GM19238 (cell line): ENCODE measurements around the gene NFKBIE.

ENCODE experiments used
- DNase-seq: peaks from one replicate; pipeline ENCODE4 v3.0.0; 2011; ENCODE audit warnings: low spot score; ENCODE audit not compliant: insufficient read length

NFKBIE gene

GRCh38 chr6:44272999-44273566, 7.7 kb upstream of the NFKBIE start:
- no peak for DNase-seq

- DNase-seq = no peak
Observed at GRCh38 chr6:44272529-44272928, 7.2 kb upstream of the NFKBIE start.

DNA sequence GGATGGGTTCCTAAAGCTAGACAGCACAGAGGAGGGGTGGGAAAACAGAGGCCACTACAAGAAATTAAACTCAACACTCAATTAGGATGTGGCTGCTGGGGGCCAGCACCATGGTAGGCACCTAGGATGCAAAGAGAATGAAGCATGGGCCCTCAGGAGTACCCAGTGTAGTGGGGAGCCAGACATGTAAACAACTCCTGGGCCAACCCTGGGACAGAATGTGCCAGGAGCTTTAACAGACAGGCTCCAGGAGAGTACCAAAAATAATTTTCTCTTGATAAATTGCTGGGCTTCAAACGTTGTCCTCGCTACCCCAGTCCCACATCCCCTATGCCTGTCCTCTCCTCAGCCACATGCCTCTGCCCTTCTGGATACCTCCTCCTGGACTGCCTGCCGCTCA, 6.6 kb upstream of the NFKBIE start:
- DNase-seq = no peak

DNA sequence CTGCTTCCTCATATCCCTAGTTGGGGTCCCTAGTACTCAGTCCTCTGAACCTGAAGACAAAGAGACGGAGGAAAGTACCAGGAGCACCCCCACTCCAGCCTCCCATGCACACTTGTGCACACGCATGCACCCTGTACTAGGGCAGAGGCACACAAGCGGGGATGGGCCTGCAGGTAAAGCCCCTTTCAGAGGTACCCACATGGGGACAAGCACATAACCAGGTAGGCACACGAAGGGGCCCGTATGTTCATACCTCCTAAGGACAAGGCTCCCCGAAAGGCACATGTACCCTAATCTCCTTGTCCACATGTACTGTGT, 6.0 kb upstream of the NFKBIE start:
- no peak for DNase-seq

DNA sequence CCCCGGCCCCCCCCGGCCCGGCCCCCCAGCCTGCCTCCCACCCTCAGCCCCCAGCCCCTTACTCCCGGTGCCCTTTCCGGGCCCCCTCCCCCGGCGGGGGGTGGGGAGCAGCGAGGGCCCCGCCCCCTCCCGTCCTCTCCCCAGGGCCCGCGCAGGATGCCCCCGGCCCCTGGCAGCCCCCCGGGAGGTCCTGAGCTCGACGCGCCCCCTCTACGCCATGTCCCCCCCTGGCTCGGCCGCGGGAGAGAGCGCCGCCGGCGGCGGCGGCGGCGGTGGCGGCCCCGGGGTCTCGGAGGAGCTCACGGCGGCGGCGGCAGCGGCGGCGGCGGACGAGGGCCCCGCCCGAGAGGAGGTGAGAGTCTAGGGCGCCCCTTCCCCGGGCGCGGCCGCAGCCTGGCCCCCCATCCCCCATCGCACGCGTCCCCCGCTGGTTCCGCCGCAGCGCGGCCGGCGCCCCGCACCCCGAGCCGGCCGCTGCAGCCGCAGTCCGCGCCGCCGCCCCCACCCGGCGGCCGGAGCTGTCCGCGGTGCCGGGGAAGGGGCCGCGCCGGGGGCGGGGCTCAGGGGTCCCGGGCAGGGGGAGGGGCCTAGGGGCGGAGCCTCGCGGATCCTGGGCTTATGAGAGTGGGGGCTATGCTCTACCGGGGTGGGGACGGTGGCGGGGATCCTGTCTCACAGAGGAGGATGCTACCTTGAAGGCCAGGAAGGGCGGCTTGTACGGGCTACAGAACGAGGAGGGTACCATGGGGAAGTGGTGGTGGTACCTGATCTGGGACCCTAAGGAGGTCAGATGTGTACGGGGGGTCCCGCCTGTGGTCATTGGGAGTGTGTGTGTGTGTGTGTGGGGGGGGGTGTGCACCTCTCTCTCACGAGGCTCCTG, 5.4 kb upstream of the NFKBIE start:
- DNase-seq = no peak

- DNase-seq = no peak
Observed at GRCh38 chr6:44269921-44270525, 4.7 kb upstream of the NFKBIE start, which contains the start of gene TMEM151B. Gene TMEM151B (plus strand): TSS chr6:44270450. CDS start chr6:44270743, 293 bp downstream.

- DNase-seq = no peak
Observed at GRCh38 chr6:44269178-44269920, 4.0 kb upstream of the NFKBIE start.

- DNase-seq = peak; percentile 62
Observed at GRCh38 chr6:44268095-44268628, 2.8 kb upstream of the NFKBIE start.

- DNase-seq = no peak
Observed at GRCh38 chr6:44267252-44267651, 1.9 kb upstream of the NFKBIE start.

DNA sequence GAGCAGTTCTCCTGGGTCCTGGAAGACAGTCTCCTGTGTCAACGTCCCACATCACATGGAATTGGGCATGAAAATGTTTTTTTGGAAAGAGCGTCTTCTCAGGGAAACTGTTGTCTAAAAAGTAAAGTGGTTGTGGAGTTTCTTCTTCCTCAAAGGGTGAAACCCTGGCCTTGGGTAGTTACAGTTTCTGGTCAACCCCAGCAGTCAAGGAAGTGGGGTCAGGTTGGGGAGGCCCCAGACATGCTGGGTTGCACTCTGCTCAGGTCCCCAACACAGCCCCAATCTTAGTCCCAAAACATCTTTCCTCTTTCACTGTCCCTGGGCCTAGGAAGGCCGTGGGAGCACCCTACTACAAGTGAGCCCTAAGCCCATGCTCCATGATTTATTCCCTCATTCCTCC, 996 bp upstream of the NFKBIE start:
- DNase-seq = peak; percentile 67

GRCh38 chr6:44265722-44266233, 427 bp upstream of the NFKBIE start:
- DNase-seq = no peak

GRCh38 chr6:44264154-44265006, 971 bp downstream of the NFKBIE start:
- peak; percentile 84 for DNase-seq

DNA sequence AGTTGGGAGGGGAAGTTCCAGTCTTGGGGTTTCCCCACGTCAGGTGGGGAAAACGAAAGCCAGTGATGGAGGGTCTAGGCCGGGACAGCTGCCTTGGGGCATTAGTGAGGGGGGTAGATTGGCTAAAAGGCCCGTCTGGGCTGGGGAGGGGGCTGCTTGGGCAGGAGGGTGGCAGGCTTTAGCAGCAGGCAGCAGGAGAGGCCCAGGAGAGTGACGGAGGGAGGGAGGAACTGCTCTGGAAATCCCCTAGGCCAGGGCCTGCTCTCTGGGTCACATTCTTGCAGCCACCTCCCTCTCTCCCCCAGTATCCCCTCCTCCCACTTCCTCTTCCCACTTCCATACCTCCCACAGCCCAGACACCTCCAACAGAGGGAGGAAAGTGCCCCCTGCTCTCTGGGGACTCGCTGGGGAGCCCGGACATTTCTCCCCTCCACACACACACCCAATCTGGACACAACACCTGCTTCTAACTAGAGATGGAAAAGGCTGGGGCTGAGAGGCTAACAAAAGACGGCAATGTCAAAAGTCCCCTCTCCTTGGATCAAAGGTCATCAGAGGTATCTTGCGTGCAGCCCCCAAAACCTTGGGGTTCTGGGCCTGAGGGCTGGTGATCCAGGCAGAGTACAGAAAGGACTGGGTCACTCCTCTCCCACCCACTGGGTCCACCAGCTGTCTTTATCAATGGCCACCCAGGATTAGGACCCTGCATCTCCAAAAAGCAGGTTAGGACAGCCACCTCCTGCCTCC, 1.8 kb downstream of the NFKBIE start:
- DNase-seq = peak; percentile 57

- DNase-seq = no peak
Observed at GRCh38 chr6:44262467-44263353, 2.6 kb downstream of the NFKBIE start.

GRCh38 chr6:44261581-44261980, 3.8 kb downstream of the NFKBIE start:
- DNase-seq = no peak

DNA sequence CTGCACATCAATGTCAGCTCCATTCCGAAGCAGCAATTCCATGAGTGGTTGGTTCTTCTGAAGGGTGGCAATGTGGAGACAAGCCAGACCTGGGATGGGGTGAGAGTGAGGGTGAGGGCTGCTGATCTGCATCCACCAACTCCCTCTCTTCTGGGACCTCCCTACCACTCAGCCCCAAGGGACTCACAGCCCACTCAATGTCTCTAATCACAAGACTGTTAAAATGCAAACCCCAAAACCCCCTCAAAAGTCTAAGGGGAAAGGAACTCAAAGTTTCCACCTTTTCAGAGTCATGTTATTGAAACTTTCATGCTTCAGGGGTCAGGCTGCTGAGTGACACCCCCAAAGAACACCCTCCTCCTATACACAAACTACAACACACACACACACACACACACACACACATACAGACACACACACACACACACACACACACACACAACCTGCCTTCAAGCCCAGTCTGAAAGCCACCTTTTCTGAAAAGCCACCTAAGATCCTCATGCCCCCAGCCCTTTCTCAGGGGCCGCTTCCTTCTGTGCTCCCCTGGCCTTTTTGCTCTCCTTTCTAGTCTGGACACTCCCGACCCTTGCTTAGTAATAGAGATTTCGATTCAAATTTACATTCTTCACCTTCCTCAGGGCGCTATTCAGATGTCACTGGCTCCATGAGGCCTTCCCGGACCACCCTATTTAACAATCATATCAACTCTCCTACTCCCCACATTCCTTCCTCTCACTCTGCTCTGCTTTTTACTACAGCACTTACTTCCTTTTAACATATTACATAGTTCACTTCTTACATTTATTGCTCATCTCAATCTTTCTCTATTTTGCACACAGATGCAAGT, 4.7 kb downstream of the NFKBIE start:
- DNase-seq = no peak

- no peak for DNase-seq
Observed at GRCh38 chr6:44260011-44260410, 5.3 kb downstream of the NFKBIE start.

DNA sequence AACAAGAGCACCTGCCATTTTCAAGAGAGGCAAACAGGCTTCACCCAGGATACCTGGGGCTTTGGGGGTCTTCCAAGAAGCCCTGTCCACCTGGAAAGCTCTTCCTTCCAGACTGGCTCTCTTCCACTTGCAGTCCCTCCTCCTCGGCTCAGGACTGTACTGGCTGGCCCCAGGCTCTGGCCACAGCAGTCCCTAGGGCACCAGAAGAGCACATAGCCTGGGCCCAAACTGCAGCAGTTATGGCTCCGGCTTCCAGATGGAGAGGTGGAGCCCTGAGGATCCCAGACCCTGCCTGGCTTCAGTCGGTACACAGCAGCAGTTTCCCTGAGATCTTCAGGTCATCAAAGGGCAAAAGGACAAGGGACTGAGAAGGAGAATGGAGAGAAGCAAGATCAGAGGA, 6.4 kb downstream of the NFKBIE start:
- no peak for DNase-seq
